ENCODE data around the gene RASGRP2.

DNA sequence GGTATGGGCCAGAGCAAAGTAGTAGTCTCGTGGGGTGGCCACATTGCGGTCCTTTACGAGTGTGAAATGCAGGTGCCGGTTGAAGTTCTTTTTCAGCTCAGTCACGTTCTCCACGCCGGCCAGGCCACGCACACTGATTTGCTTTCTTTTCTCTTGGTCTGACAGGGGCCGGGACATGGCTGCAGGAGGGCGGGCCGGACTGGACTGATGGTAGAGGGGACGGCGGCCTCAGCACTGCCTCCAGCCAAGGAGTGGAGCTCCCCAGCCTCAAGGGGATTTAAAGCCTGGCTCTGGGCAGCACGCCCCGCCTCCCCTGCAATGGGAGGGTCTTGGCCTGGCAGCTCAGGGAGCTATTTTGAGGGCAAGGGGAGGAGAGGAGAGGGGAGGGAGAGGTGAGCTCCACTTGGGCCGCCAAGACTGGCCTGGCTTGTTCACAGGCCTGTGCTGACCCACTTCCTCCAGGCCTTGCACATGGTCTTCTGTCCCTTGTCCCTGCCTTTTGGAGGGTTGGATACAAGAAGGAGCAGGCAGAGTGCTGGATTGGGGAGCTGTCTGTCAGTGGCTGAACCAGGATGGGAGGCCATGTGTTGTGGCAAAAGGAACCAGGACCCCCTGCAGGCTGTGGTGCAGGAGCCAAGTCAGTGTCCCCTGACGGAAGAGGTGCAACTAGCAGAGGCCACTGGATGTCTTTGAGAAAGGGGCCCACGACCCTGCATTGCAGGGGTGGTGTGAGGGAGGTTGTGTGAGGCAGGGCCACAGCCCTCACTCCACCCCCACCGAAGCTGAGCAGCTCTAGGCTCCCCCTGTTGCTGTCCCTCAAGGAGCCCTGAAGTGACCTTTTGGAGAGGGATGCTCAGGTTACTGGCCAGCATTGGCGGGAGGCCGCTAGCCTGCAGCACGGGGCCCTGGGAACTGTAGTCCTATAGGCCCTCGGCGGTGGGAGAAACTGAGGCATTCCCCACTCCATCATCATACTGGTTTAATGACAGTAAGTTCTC lies 16.1 kb upstream of the RASGRP2 start, which contains the start of gene PYGM:
- no peak for TF ChIP-seq CTCF (IDR thresholded peaks at IDR 0.05)
- TF ChIP-seq POLR2A (IDR thresholded peaks at IDR 0.05): no peak
